NCI-H774 (cell line): ENCODE measurements around the gene HOXD8.

Experiments used
- DNase-seq: peaks from one replicate; lab custom pipeline; 2025; lab: John Stamatoyannopoulos, UW

Gene HOXD8

DNA sequence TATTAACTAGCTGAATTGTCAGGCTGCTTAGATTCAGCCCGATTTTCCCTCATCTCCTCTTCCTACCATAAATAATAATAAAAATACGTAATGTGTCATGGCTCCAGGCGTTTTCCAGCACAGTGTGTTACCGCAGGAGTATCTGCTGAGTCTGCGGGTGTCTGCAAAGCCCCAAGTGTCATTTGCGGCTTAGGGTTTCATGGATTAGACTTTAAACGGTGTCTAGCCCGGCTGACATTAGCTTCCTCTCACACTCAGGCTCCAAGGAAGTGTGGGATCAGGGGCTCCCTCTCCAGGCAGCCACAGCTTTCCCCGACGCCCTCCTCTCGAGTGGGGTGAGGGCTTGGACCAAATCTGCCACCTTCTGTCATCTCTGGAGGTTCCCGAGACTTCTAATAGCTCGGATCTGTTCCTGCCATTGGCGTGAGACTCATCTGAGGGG, 44.9 kb downstream of the HOXD8 start:
- DNase-seq = no peak

DNA sequence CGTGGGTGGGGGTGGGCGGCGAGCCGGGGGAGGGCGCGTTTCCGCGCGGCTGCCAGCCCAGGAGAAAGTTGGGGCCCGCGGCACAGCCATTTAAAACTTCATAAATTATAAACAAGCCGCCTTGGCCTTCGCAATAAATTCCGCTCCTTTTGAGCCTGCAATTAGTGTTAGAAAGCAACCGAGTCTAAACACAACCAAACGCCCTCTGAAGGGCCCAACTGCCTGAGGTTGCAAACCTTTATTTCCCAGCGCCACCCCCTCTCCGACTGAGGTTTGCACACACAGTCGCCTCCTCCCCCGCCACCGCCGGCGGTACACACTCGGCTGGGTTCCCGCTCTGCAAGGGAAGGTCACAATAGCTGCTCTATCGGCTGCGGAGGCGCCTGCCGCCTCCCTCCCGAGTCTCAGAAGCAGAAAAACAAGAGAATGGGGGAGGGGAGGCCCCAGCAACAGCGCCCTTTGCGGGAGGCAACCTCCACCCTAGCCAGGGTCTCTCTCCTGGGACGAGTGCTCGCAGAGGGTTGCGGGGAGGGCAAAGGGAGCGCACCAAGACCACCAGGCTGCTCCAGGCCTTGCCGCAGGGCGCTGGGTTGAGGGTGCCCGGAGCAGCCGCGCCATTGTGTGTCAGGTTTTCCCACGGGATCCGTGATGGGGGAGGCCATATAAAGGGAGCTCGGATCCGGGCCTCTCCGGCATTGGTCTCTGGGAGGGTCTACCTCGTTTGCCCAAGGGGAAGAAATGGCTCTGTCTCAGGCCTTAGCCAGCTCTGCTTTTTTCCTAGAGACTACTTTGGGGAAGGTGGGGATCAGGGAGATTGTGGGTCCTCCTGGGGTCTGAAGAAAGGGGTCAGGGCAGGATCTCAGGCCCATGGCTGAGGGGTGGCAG, 45.6 kb downstream of the HOXD8 start:
- no peak for DNase-seq

GRCh38 chr2:176175709-176176607, 46.5 kb downstream of the HOXD8 start:
- DNase-seq = no peak

DNA sequence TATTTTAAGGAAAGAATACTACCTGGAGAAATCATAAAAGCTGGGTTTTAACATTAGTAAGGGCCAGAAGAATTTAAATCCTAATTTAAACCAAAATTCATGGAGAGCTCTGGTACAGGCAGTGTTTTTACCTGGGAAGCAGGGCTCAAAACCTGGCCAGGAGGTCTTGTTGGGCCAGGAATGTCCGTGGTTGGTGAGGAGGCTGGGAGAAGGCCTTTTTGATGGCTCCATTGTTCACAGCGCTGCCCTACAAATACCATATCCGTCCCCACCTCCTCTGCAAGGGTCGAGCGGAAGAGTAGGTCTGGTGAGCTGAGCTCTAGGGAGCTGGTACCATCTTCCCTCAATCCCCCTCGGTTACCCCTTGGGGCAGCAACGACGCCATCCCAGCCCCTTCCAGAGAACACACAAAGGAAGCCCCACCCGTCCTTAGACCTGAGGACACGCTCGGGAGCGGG, 48.1 kb downstream of the HOXD8 start:
- no peak for DNase-seq

DNA sequence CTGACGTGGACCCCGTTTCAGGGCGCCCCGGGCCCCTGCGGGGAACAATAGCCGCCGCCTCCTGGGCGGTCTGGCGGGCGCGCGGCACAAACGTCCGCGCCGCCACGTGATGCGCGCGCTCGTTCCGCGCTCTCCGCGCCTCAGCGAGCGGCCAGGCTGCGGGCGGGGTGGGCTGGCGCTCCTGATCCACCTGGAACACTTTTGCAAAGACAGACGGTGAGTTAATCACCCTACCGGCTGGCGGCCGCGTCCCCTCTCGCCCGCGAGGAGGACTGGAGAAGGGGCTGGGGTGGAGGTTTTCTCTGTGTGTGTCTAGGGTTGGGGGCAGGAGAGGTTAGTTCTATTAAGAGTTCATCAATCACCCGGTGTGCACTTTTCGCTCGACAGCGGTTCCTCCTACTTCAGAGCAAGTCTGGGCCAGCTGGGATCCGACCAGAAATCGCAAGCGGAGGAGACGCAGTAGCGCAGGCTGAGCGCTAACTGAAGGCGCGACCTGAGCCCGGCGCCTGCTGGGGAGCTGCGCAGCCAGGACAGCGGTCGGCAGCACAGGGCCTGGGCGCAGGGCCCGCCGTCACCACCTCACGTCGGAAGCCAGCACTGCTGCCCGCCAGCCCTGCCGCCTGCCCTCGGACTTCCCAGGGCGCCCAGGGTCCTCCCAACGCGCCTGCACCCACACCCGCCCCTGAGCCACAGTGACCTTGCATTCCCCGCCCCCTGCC, 48.7 kb downstream of the HOXD8 start:
- peak; percentile 69 for DNase-seq

- no peak for DNase-seq
These were observed 49.3 kb downstream of the HOXD8 start for GRCh38 chr2:176178757-176179295.

DNA sequence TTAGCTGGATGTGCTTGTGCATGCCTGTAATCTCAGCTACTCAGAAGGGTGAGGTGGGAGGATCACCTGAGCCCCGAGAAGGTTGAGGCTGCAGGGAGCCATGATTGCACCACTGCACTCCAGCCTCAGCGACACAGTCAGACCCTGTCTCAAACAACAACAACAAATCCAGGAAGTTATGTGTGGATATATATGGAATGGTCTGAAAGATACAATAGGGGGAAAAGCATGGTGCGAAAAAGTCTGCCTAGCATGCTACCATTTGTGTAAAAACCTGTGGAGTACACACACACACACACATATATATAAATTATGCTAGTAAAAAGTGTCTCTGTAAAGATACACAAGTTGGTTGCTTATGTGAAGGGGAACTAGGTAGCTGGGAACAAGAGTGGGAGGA, 52.0 kb downstream of the HOXD8 start:
- DNase-seq = no peak
